ENCODE results near the gene ZRSR2.
"Not testable (repeated sequence)": the region's sequence is repeated elsewhere in the genome, so short reads cannot be mapped to it uniquely, and the experiment has no call there.

ZRSR2 gene

GRCh38 chrX:15789979-15790768 is at the start of gene ZRSR2:
TSS of gene ZRSR2 (plus strand) at chrX:15790484. CDS start at chrX:15790496, 12 bp downstream.
- peak; percentile 74 to 86 (median 79) for DNase-seq (ENCODE audit: low read depth in 2 of 3, low spot score in 1 of 3)

GRCh38 chrX:15744181-15744867 is 46.0 kb upstream of the ZRSR2 start:
- no peak for DNase-seq (ENCODE audit: low read depth in 2 of 3, low spot score in 1 of 3)

DNA sequence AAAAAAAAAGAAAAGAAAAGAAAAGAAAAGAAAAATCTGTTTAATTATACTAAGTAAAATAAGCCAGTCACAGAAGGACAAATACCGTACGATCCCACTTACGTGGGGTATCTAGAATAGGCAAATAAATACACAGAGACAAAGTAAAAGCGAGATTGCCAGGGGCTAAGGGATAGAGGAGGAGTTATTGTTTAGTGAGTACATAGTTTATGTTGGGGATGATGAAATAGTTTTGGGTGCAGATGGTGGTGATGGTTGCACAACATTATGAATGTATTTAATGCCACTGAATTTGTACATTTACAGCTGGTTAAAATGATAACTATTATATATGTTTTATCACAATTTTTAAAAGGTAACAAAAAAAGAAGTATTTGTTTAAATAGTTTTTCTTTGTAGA is 45.1 kb upstream of the ZRSR2 start:
- no peak for DNase-seq (ENCODE audit: low read depth in 2 of 3, low spot score in 1 of 3)

- DNase-seq (ENCODE audit: low read depth in 2 of 3, low spot score in 1 of 3) = not testable (repeated sequence)
Measured at GRCh38 chrX:15746651-15747050, 43.6 kb upstream of the ZRSR2 start.

DNA sequence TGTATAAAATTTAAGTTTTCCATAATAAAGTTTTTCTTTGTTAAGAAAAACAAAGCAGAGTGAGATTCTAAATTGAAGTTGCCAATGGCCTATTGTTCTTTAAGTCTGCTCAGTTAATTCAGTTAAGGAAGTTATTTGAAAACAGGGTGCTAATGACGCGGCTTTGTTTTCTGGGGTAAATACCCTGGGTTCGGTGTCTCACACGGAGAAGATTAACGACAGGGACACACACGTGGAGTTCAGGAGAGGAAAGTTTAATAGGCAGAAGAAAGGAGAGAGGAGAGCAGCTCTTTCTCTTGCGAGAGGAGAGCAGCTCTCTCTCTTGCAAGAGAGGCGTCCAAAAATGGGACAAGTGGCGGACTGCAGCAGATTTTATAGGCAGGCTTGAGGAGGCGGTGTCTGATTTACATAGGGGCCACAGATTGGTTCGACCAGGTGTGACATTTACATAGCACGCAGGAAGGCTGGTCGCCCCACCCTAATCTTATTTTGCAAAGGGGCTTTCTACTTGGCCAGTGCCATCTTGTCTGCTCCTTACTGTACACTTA is 42.6 kb upstream of the ZRSR2 start:
- DNase-seq (ENCODE audit: low read depth in 2 of 3, low spot score in 1 of 3) = no peak

- no peak for DNase-seq (ENCODE audit: low read depth in 2 of 3, low spot score in 1 of 3)
Measured at GRCh38 chrX:15748841-15749240, 41.4 kb upstream of the ZRSR2 start.

- DNase-seq (ENCODE audit: low read depth in 2 of 3, low spot score in 1 of 3) = no peak
Measured at GRCh38 chrX:15749642-15750610, 40.4 kb upstream of the ZRSR2 start.

DNA sequence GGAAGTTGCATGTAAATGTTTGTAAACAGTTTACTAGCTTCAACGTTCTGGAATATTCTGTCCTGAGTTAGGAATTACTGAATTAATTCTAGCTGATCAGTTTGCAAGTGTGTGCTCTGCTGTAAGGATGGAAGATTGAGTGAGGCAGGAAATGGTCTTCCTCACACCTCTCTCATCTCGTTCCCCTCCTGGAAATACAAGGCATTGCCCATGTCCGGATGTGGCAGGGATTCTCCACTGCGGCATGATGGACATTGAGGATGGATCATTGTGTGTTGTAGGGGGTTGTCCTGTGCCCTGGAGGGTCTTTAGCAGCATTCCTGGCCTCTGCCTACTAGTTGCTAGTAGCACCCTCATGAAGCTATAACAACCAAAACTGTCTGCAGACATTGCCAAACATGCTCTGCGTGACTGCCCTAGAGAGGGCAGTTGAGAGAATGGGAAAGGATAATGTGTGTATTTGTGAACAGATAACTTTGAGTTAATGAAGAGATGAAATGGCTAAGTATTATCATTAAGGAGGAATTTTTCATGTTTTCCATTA is 39.6 kb upstream of the ZRSR2 start:
- no peak for DNase-seq (ENCODE audit: low read depth in 2 of 3, low spot score in 1 of 3)

- DNase-seq (ENCODE audit: low read depth in 2 of 3, low spot score in 1 of 3) = no peak
Measured at GRCh38 chrX:15751155-15751819, 39.0 kb upstream of the ZRSR2 start.

DNA sequence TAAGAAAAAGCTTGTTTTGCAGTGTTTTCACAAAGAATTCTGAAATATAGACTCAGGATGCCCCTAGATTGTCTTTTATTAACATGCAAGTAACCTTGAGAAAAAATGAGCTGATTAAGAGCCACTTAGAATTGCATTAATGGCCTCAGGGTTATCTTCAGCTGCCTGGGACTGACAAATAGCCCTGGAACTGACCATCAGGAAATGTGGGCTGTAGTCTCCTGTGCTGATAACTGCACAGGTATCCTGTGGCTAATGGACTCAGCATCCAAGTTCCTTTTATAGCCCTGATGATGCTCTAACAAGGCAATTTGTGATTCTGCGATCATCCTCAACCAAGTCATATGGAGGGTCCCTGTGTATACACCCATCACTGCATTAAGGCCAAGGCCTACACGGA is 35.2 kb upstream of the ZRSR2 start:
- DNase-seq (ENCODE audit: low read depth in 2 of 3, low spot score in 1 of 3) = no peak

GRCh38 chrX:15758140-15758539 is 32.1 kb upstream of the ZRSR2 start:
- DNase-seq (ENCODE audit: low read depth in 2 of 3, low spot score in 1 of 3) = no peak

- DNase-seq (ENCODE audit: low read depth in 2 of 3, low spot score in 1 of 3) = not testable (repeated sequence)
Measured at GRCh38 chrX:15759886-15760285, 30.4 kb upstream of the ZRSR2 start.

DNA sequence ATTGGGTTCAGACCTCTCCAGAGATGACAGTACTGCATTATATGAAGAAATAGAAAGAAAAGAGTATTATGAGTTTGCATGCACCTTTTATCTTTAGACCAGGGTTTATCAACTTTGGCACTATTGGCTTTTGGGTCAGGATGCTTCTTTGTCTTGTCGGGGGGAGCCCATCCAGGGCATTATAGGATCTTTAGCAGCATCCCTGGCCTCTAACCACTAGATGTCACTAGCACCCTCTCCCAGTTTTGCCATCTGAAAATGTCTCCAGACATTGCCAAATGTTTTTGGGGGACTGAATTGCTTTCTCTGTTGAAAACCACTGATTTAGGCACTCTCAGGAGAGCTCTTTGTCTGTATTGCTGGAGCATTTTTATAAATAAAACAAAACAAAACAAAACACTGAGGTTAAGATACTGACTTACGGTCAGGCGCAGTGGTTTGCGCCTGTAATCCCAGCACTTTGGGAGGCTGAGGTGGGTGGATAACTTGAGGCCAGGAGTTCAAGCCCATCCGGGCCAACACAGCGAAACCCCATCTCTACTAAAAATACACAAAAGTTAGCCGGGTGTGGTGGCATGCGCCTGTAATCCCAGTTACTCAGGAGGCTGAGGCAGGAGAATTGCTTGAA is 28.6 kb upstream of the ZRSR2 start:
- DNase-seq (ENCODE audit: low read depth in 2 of 3, low spot score in 1 of 3) = peak in 1 of 3 donors; percentile 50

- no peak for DNase-seq (ENCODE audit: low read depth in 2 of 3, low spot score in 1 of 3)
Measured at GRCh38 chrX:15769300-15769954, 20.9 kb upstream of the ZRSR2 start.

- no peak for DNase-seq (ENCODE audit: low read depth in 2 of 3, low spot score in 1 of 3)
Measured at GRCh38 chrX:15781961-15782699, 8.2 kb upstream of the ZRSR2 start.

- no peak for DNase-seq (ENCODE audit: low read depth in 2 of 3, low spot score in 1 of 3)
Measured at GRCh38 chrX:15785176-15785750, 5.0 kb upstream of the ZRSR2 start.

DNA sequence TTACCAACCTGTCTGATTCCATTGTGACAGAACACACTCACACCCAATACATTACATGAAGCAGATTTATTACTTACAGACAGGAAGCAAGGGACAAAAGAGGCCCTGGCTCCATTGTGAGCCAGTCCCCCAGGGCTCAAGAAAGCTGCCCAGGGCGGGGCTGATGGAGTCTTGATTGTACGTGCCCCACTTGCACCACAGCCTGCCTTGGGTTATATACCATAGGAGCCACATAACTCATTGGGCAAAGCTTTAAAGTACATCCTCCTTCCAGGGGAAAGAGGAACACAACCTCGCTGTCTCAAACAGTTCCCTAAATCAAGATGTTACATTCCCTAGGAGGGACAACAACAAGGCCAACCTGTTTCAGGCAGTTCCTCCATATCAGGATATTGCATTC is 3.4 kb upstream of the ZRSR2 start:
- no peak for DNase-seq (ENCODE audit: low read depth in 2 of 3, low spot score in 1 of 3)

DNA sequence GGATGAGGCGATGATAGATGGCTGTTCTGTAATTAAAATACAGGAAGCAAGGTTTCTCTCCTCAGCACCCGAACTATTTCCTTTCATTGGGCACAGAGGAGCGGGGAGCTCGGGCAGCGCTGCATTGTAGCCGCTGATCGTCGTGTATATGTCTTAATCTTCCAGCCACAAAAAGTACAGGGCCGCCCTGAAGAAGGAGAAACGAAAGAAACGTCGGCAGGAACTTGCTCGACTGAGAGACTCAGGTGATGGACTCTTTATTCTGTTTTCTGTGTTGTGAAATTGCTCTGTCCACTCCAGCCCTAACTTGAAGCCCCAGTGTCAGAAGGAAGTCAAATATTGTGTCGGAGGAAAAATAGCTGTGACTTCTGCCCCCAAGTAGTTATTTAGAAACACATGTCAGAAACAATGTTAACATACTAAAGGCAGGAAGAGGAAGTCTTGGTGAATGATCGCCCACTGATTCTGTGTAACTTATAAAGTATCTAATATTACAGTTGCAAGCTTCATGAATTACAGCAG is 546 bp downstream of the ZRSR2 start:
- DNase-seq (ENCODE audit: low read depth in 2 of 3, low spot score in 1 of 3) = no peak

Data from stimulated activated CD4-positive, alpha-beta T cell treated with anti-CD3 and anti-CD28 coated beads, Interleukin-12 subunit alpha, Interleukin-12 subunit beta, amount 100 ng/mL, for 48 hours (primary cell).